Pancreas (tissue), 10 donors: Measurements from ENCODE around the gene NFX1. TPM values are rescaled to one million over a fixed set of nuclear protein-coding genes. Genes with fewer than 3 reads are reported as not detected.

Experiments
- ATAC-seq, 4 donors: fragments of 200-7000 bp; cut with Tn5 transposase; one replicate each; pipeline versions ENCODE4 v1.8.0 to v1.9.1; 2020; ENCODE audit warnings: mild to moderate bottlenecking in 4 of 4, moderate library complexity in 4 of 4
- DNase-seq, 6 donors: peaks; one replicate each; pipeline ENCODE4 v3.0.0-alpha.2; 2020
- FAIRE-seq: peaks from 2 replicates; lab custom pipeline; 2012; peaks lifted over from hg19 to GRCh38; lab: Jason Lieb, UNC
- H3K27ac ChIP-seq, 4 donors: fragments of 200-600 bp; sonication (generic); 1 replicate in 3 of 4; 2 replicates in 1 of 4; pipeline versions ENCODE4 v1.5.0 to v1.8.0; 2020
- H3K27me3 ChIP-seq, 4 donors: fragments of 200-600 bp; one replicate each; pipeline ENCODE4 v1.8.0; 2021
- H3K36me3 ChIP-seq, 3 donors: fragments of 200-600 bp; sonication (generic) in 1 of 3; one replicate each; pipeline versions ENCODE4 v1.5.0 to v1.8.0; 2020 to 2021
- H3K4me1 ChIP-seq, 3 donors: fragments of 200-600 bp; one replicate each; pipeline ENCODE4 v1.8.0; 2021
- H3K4me3 ChIP-seq, 4 donors: fragments of 200-600 bp; sonication (generic) in 2 of 4; one replicate each; pipeline versions ENCODE4 v1.5.0 to v1.8.0; 2020 to 2021
- H3K9me3 ChIP-seq, 4 donors: fragments of 200-600 bp; one replicate each; pipeline ENCODE4 v1.8.0; 2021
- CTCF ChIP-seq, 4 donors: fragments of 200-600 bp; sonication (generic) in 3 of 4; IDR thresholded peaks; one replicate each; pipeline versions ENCODE4 v1.5.0 to v1.8.0; 2021; ENCODE audit warnings: antibody characterized with exemption in 4 of 4
- WGBS, 2 donors: extraction: QIAGEN DNeasy Blood & Tissue Kit; methylation state at CpG; one replicate each; pipeline ENCODE4 v1.1.7; 2013; 5-methylcytosine and 5-hydroxymethylcytosine counted together
- intact Hi-C, 3 donors: fragments of 100-400 bp; cut with DNase I; formaldehyde crosslinking; loops; one replicate each; pipeline versions ENCODE4 v1.11.1 to v1.14.2; 2022
- polyA plus RNA-seq, 2 donors: library from polyadenylated mRNA; stranded (reverse); fragments of 200-250 nt; gene quantifications; one replicate each; pipeline ENCODE4 v1.2.3, GENCODE V29; 2013
- total RNA-seq, 6 donors: library from RNA; stranded (reverse); fragmentation: NEBNext Ultra II Directional in 4 of 6; extraction: Animal tissue kit (Norgen Biotek cat#: 25700) in 4 of 6; gene quantifications; one replicate each; pipeline versions ENCODE4 v1.2.1 to v1.2.4, GENCODE V29; 2021 to 2023
- donor health status: healthy with polysubstance abuse.
- donor health status: DM: no; HTN: no; CAD: no; lungs with moderate emphysema.
- donor health status: DM: no; HTN: no; CAD: no.
- donor health status: control.
- donor health status: control.
- donor health status: Bipolar disorder and iron deficiency.
- donor health status: DM: yes; HTN: yes; CAD: no.
- donor health status: DM: no; HTN: no; CAD: no.
- donor health status: DM: no; HTN: no; CAD: no.
- donor health status: DM: yes; HTN: yes; CAD: no.

The NFX1 gene
- total and polyA plus RNA-seq, 8 donors, result 8.2 to 19.2 (median 16.5) TPM

DNA sequence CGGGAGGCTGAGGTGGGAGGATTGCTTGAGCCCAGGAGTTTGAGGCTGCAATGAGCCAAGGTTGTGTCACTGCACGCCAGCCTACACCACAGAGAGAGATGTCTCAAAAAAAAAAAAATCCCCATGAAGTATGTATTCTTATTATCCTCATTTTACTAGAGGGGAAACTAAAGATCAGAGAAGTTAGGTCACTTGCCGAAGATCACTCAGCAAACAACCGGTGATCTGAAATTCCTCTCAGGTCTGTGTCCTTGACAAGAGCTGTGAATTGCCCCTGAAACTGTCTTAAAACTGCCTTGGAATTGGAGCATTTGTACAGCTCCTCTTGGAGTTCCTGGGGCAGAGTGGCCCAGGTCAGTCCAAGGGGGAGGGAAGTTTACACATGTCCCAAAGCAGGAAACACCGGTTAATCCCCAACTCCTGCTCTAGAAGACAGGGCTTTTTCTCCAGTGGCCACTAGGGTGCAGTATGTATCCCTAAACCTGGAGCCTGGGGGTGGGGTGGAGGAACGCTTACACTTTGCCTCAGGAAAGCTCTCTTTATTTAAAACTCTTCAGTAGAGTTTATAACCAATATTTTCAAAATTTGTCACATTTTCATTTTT lies 84.4 kb downstream of the NFX1 start:
- 58 to 62% methylated on average over 6 of the region's 6 CpGs for WGBS, 2 donors
- DNase-seq (peak in 5 of 6 donors; percentile 59 to 78 (median 65)), FAIRE-seq (peak; percentile 69), ATAC-seq (peak; percentile 88 to 99 (median 96))
- Histone ChIP-seq H3K4me1 (no peaks in the 10 kb centered on the region), H3K36me3 (peaks cover 0 to 16% (median 15%) of the 10 kb centered on the region in 3 donors), H3K27ac (no peak overlapping the region), H3K27me3 (no peaks in the 10 kb centered on the region), H3K4me3 (no peak overlapping the region), H3K9me3 (no peaks in the 10 kb centered on the region)
- TF ChIP-seq CTCF (IDR thresholded peaks at IDR 0.05), result peak; percentile 63 to 86 (median 73)
- intact Hi-C loops, result loop anchor here in 1 of 3 donors (10.0 kb wide), 1 partner anchor 90 kb away; no protein-coding TSS in a partner anchor

DNA sequence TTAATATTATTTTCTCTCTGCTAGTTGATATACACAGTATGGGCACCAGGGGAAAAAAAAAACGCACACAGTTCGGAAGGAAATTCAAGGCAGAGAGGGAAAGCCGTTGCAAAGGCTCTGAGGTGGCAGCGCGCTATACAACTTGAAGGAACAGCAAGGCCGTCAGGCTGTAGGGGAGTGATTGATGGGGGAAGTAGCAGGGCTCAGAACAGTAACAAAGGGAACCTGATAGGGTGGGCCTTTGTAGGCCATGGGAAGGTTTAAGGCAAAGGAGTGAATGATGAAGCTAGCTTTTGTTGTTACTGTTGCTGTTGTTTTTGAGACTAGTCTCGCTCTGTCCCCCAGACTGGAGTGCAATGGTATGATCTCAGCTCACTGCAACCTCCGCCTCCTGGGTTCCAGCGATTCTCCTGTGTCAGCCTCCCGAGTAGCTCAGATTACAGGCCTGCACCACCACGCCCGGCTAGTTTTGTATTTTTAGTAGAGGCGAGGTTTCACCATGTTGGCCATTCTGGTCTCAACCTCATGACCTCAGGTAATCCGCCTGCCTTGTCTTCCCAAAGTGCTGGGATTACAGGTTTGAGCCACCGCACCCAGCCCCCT lies 85.0 kb downstream of the NFX1 start:
- Histone ChIP-seq H3K36me3 (peaks cover 0 to 10% (median 9%) of the 10 kb centered on the region in 3 donors), H3K4me1 (no peaks in the 10 kb centered on the region), H3K27me3 (no peaks in the 10 kb centered on the region), H3K9me3 (no peaks in the 10 kb centered on the region), H3K27ac (no peak overlapping the region), H3K4me3 (no peak overlapping the region)
- intact Hi-C loops, result loop anchor here in 1 of 3 donors (10.0 kb wide), 1 partner anchor 89 kb away; no protein-coding TSS in a partner anchor
- ATAC-seq (peak in 3 of 4 donors; percentile 41 to 51 (median 44)), FAIRE-seq (no peak), DNase-seq (peak in 2 of 6 donors; percentile 8 to 23)
- 71 to 72% methylated on average over 15 of the region's 15 CpGs for WGBS, 2 donors
- TF ChIP-seq CTCF (IDR thresholded peaks at IDR 0.05), result peak in 1 of 4 donors; percentile 7

- 89 to 94% methylated on average over 7 of the region's 7 CpGs for WGBS, 2 donors
- no peak for TF ChIP-seq CTCF (IDR thresholded peaks at IDR 0.05)
- ATAC-seq (no peak), DNase-seq (no peak), FAIRE-seq (no peak)
- H3K4me3 ChIP-seq, result no peak overlapping the region
- H3K9me3 ChIP-seq, result no peaks in the 10 kb centered on the region
- H3K27me3 ChIP-seq, result no peaks in the 10 kb centered on the region
- H3K4me1 ChIP-seq, result no peaks in the 10 kb centered on the region
- no peak overlapping the region for H3K27ac ChIP-seq
- intact Hi-C loops, result loop anchor here in 1 of 3 donors (10.0 kb wide), 1 partner anchor 89 kb away; no protein-coding TSS in a partner anchor
- peaks cover 0 to 4% (median 3%) of the 10 kb centered on the region in 3 donors for H3K36me3 ChIP-seq
Observed at GRCh38 chr9:33375841-33376321, 85.6 kb downstream of the NFX1 start.

- Histone ChIP-seq H3K36me3 (no peaks in the 10 kb centered on the region), H3K27ac (no peak overlapping the region), H3K4me3 (no peak overlapping the region), H3K4me1 (no peaks in the 10 kb centered on the region), H3K9me3 (no peaks in the 10 kb centered on the region), H3K27me3 (no peaks in the 10 kb centered on the region)
- TF ChIP-seq CTCF (IDR thresholded peaks at IDR 0.05), result no peak
- WGBS, 2 donors, result 88 to 93% methylated on average over 12 of the region's 12 CpGs
- ATAC-seq (no peak), DNase-seq (peak in 2 of 6 donors; percentile 5 to 30), FAIRE-seq (no peak)
- intact Hi-C loops, result loop anchor here in 1 of 3 donors (10.0 kb wide), 1 partner anchor 88 kb away; no protein-coding TSS in a partner anchor
Observed at GRCh38 chr9:33377089-33377715, 86.9 kb downstream of the NFX1 start.
